HEK293T (cell line): ENCODE results near the gene UBC.

Experiments used
- BHLHE40 ChIP-seq: fragments of 450-650 bp; IDR thresholded peaks from 2 replicates; pipeline ENCODE4 v1.6.1; 2016; ENCODE audit warnings: mild to moderate bottlenecking, moderate library complexity, borderline replicate concordance
- CTBP1 ChIP-seq: fragments of 450-650 bp; IDR thresholded peaks from 2 replicates; pipeline ENCODE4 v1.6.1; 2016; ENCODE audit warnings: borderline replicate concordance
- FOXK2 ChIP-seq: fragments of 450-650 bp; IDR thresholded peaks from 2 replicates; pipeline ENCODE4 v1.6.1; 2016; ENCODE audit warnings: mild to moderate bottlenecking
- FOXM1 ChIP-seq: fragments of 450-650 bp; IDR thresholded peaks from 2 replicates; pipeline ENCODE4 v1.6.1; 2017; ENCODE audit warnings: mild to moderate bottlenecking, borderline replicate concordance
- HDGF ChIP-seq: fragments of 450-650 bp; IDR thresholded peaks from 2 replicates; pipeline ENCODE4 v1.6.1; 2017; ENCODE audit warnings: antibody characterized with exemption, borderline replicate concordance
- NFRKB ChIP-seq: fragments of 450-650 bp; IDR thresholded peaks from 2 replicates; pipeline ENCODE4 v1.6.1; 2016; ENCODE audit warnings: mild to moderate bottlenecking, moderate library complexity
- SP1 ChIP-seq: fragments of 450-650 bp; IDR thresholded peaks from 2 replicates; pipeline ENCODE4 v1.6.1; 2017
- SUZ12 ChIP-seq: fragments of 450-650 bp; IDR thresholded peaks from 2 replicates; pipeline ENCODE4 v1.6.1; 2016; ENCODE audit warnings: mild to moderate bottlenecking
- ZNF384 ChIP-seq: fragments of 450-650 bp; IDR thresholded peaks from 2 replicates; pipeline ENCODE4 v1.6.1; 2016
- TF ChIP-seq, protein P1 (sequence below): fragments of 450-650 bp; IDR thresholded peaks from 2 replicates; pipeline ENCODE4 v1.6.1; 2016

DNA sequence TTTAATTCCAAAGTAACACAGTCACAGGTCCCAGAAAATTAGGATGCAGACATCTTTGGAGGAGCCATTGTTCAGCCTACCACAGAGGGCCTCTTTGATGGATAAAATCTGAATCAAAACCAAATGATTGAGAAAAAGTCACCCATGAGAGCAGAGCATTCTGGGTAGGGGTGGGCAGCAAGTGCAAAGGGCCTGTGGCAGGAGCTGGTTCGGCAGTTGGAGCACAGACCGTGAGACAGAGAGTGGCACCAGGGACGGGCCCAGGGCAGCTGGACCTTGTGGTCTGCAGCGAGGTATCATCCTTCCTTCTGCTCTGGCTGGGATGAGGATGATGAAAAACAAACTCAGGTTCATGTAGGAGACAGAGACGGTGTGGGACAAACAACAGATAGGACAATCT is 18.0 kb downstream of the UBC start:
- no peak for TF ChIP-seq SP1
- no peak for TF ChIP-seq SUZ12
- TF ChIP-seq, protein P1, sequence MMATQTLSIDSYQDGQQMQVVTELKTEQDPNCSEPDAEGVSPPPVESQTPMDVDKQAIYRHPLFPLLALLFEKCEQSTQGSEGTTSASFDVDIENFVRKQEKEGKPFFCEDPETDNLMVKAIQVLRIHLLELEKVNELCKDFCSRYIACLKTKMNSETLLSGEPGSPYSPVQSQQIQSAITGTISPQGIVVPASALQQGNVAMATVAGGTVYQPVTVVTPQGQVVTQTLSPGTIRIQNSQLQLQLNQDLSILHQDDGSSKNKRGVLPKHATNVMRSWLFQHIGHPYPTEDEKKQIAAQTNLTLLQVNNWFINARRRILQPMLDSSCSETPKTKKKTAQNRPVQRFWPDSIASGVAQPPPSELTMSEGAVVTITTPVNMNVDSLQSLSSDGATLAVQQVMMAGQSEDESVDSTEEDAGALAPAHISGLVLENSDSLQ, result no peak
- TF ChIP-seq ZNF384, result no peak
- TF ChIP-seq BHLHE40, result no peak
- no peak for TF ChIP-seq NFRKB
- TF ChIP-seq FOXM1, result no peak
- no peak for TF ChIP-seq HDGF
- no peak for TF ChIP-seq CTBP1
- no peak for TF ChIP-seq FOXK2
